Measurements from ENCODE around the gene FOXO1. TPM values are rescaled to one million over a fixed set of nuclear protein-coding genes. Genes with fewer than 3 reads are reported as not detected.

Gene FOXO1
- total RNA-seq, 1 donor from 2014 or later: 8.9 TPM

- no peaks in the 10 kb centered on the region for H3K9me3 Mint-ChIP-seq
- peaks cover 3% of the 10 kb centered on the region for H3K36me3 Mint-ChIP-seq (ENCODE audit: low read depth)
- H3K4me3 Mint-ChIP-seq: no peak overlapping the region
- no peaks in the 10 kb centered on the region for H3K27me3 Mint-ChIP-seq (ENCODE audit: low read depth)
- TF ChIP-seq CTCF (conservative IDR thresholded peaks at IDR 0.05): no peak
- no peak for DNase-seq (ENCODE audit: low read depth, low spot score)
- H3K4me1 Mint-ChIP-seq: peaks cover 12% of the 10 kb centered on the region
- H3K27ac Mint-ChIP-seq (ENCODE audit: unreplicated experiment): no peak overlapping the region
Measured at GRCh38 chr13:40597735-40598365, 68.6 kb downstream of the FOXO1 start.

DNA sequence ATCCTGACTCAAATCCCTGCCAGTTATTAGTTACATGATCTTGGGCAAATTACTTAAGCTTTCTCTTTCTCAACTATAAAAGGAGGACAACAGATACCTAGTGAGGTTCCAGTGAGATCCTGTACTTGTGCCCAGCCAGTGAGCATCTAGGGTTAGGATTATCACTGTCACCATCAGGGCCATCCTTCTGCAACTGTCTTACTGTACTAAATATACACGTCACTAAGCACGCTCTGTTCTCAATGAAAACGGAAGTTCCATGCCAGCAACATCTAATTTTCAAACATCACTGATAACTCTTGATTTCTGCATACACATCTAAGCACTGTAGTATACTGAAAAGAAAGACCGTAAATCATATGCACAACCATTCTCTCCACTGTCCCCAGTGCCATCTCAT is 70.0 kb downstream of the FOXO1 start:
- Mint-ChIP-seq H3K27me3 (ENCODE audit: low read depth) (no peaks in the 10 kb centered on the region), H3K9me3 (no peaks in the 10 kb centered on the region), H3K4me1 (peaks cover 21% of the 10 kb centered on the region), H3K36me3 (ENCODE audit: low read depth) (peaks cover 6% of the 10 kb centered on the region), H3K27ac (ENCODE audit: unreplicated experiment) (peak overlapping the region; percentile 74), H3K4me3 (no peak overlapping the region)
- DNase-seq (ENCODE audit: low read depth, low spot score): no peak
- TF ChIP-seq CTCF (conservative IDR thresholded peaks at IDR 0.05): no peak

DNA sequence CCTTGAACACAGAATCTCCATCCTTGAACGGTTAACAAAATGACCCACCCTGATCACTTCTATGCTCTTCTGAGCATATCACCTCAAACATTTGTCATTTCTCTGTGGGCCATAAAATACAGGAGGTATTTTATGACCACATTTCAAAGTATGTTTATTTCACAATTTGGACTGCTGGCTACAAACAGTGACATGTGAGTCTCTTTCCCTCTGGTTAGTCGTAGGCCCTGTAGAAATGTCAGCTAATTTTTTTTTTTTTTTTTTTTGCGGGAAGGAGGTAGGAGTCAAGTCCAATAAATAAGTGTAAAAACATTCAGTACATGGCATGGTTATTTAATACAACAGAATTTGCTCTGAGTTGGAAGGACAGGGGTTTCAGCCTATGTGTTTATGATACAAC is 70.7 kb downstream of the FOXO1 start:
- DNase-seq (ENCODE audit: low read depth, low spot score): no peak
- no peak for TF ChIP-seq CTCF (conservative IDR thresholded peaks at IDR 0.05)
- peaks cover 6% of the 10 kb centered on the region for H3K36me3 Mint-ChIP-seq (ENCODE audit: low read depth)
- no peaks in the 10 kb centered on the region for H3K27me3 Mint-ChIP-seq (ENCODE audit: low read depth)
- no peaks in the 10 kb centered on the region for H3K9me3 Mint-ChIP-seq
- H3K27ac Mint-ChIP-seq (ENCODE audit: unreplicated experiment): no peak overlapping the region
- H3K4me3 Mint-ChIP-seq: no peak overlapping the region
- H3K4me1 Mint-ChIP-seq: peaks cover 26% of the 10 kb centered on the region

- Mint-ChIP-seq H3K27ac (ENCODE audit: unreplicated experiment) (no peak overlapping the region), H3K36me3 (ENCODE audit: low read depth) (peaks cover 3% of the 10 kb centered on the region), H3K4me1 (peaks cover 49% of the 10 kb centered on the region), H3K4me3 (no peak overlapping the region), H3K9me3 (no peaks in the 10 kb centered on the region), H3K27me3 (ENCODE audit: low read depth) (no peaks in the 10 kb centered on the region)
- no peak for TF ChIP-seq CTCF (conservative IDR thresholded peaks at IDR 0.05)
- DNase-seq (ENCODE audit: low read depth, low spot score): no peak
Measured at GRCh38 chr13:40592035-40592434, 74.4 kb downstream of the FOXO1 start.

GRCh38 chr13:40591091-40591490 is 75.3 kb downstream of the FOXO1 start:
- no peaks in the 10 kb centered on the region for H3K9me3 Mint-ChIP-seq
- no peak for DNase-seq (ENCODE audit: low read depth, low spot score)
- H3K4me3 Mint-ChIP-seq: no peak overlapping the region
- peaks cover 3% of the 10 kb centered on the region for H3K36me3 Mint-ChIP-seq (ENCODE audit: low read depth)
- peaks cover 58% of the 10 kb centered on the region for H3K4me1 Mint-ChIP-seq
- no peak for TF ChIP-seq CTCF (conservative IDR thresholded peaks at IDR 0.05)
- no peak overlapping the region for H3K27ac Mint-ChIP-seq (ENCODE audit: unreplicated experiment)
- H3K27me3 Mint-ChIP-seq (ENCODE audit: low read depth): no peaks in the 10 kb centered on the region

All from neural crest cell (in vitro differentiated cells).